Ishikawa (cell line): ENCODE results near the gene CKB.

Experiments
- EGR1 ChIP-seq: IDR thresholded peaks from 2 replicates; pipeline ENCODE4 v1.6.1; 2012
- EP300 ChIP-seq: IDR thresholded peaks from 2 replicates; pipeline ENCODE4 v1.6.1; 2012; ENCODE audit warnings: borderline replicate concordance
- MAX ChIP-seq: IDR thresholded peaks from 2 replicates; pipeline ENCODE4 v1.6.1; 2012
- NFIC ChIP-seq: IDR thresholded peaks from 2 replicates; pipeline ENCODE4 v1.6.1; 2012
- RAD21 ChIP-seq: IDR thresholded peaks from 2 replicates; pipeline ENCODE4 v1.6.1; 2012; ENCODE audit warnings: low read depth
- TAF1 ChIP-seq: IDR thresholded peaks from 2 replicates; pipeline ENCODE4 v1.6.1; 2012; ENCODE audit warnings: low read depth, mild to moderate bottlenecking
- TCF12 ChIP-seq: IDR thresholded peaks from 2 replicates; pipeline ENCODE4 v1.6.1; 2012; ENCODE audit warnings: low read depth
- USF1 ChIP-seq: IDR thresholded peaks from 2 replicates; pipeline ENCODE4 v1.6.1; 2012
- ZBTB7A ChIP-seq: IDR thresholded peaks from 2 replicates; pipeline ENCODE4 v1.6.1; 2012; ENCODE audit warnings: low read depth
- TF ChIP-seq, protein P1 (sequence below): IDR thresholded peaks from 2 replicates; pipeline ENCODE4 v1.6.1; 2012; ENCODE audit warnings: low read depth, mild to moderate bottlenecking

GRCh38 chr14:103512701-103513611, 9.7 kb downstream of the CKB start:
- no peak for TF ChIP-seq TAF1
- TF ChIP-seq, protein P1, sequence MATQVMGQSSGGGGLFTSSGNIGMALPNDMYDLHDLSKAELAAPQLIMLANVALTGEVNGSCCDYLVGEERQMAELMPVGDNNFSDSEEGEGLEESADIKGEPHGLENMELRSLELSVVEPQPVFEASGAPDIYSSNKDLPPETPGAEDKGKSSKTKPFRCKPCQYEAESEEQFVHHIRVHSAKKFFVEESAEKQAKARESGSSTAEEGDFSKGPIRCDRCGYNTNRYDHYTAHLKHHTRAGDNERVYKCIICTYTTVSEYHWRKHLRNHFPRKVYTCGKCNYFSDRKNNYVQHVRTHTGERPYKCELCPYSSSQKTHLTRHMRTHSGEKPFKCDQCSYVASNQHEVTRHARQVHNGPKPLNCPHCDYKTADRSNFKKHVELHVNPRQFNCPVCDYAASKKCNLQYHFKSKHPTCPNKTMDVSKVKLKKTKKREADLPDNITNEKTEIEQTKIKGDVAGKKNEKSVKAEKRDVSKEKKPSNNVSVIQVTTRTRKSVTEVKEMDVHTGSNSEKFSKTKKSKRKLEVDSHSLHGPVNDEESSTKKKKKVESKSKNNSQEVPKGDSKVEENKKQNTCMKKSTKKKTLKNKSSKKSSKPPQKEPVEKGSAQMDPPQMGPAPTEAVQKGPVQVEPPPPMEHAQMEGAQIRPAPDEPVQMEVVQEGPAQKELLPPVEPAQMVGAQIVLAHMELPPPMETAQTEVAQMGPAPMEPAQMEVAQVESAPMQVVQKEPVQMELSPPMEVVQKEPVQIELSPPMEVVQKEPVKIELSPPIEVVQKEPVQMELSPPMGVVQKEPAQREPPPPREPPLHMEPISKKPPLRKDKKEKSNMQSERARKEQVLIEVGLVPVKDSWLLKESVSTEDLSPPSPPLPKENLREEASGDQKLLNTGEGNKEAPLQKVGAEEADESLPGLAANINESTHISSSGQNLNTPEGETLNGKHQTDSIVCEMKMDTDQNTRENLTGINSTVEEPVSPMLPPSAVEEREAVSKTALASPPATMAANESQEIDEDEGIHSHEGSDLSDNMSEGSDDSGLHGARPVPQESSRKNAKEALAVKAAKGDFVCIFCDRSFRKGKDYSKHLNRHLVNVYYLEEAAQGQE = no peak
- TF ChIP-seq MAX = peak; percentile 39; the same call in 1 of the 2 replicates
- no peak for TF ChIP-seq RAD21
- TF ChIP-seq EGR1 = no peak
- TF ChIP-seq USF1 = no peak
- no peak for TF ChIP-seq EP300
- no peak for TF ChIP-seq ZBTB7A
- TF ChIP-seq TCF12 = no peak
- TF ChIP-seq NFIC = peak; percentile 78
